SK-N-SH (cell line): ENCODE results near the gene HLA-DPB1. TPM values are rescaled to one million over a fixed set of nuclear protein-coding genes. Genes with fewer than 3 reads are reported as not detected.

Source experiments
- CTCF ChIA-PET: fragments of 300-600, 350-600 bp; formaldehyde crosslinking; extraction: SDS; loops from one replicate; lab custom pipeline; 2021; lab: Yijun Ruan, JAX
- POLR2A ChIA-PET: fragments of 350-600 bp; sonication (Branson Sonifier 250); formaldehyde crosslinking; extraction: SDS; loops from one replicate; lab custom pipeline; 2020; ENCODE audit warnings: antibody characterized with exemption, inconsistent platforms; lab: Yijun Ruan, JAX
- DNase-seq: peaks from one replicate; pipeline ENCODE4 v3.0.0; 2012
- H2AFZ ChIP-seq: fragments of 200-600 bp; sonication (generic); 2 replicates; pipeline ENCODE4 v1.8.1; 2016; ENCODE audit warnings: antibody characterized with exemption, mild to moderate bottlenecking, low read depth
- H3F3A ChIP-seq: fragments of 200-600 bp; sonication (generic); replicated peaks from 2 replicates; pipeline ENCODE3; 2016; ENCODE audit warnings: antibody characterized with exemption, mild to moderate bottlenecking; ENCODE audit not compliant: insufficient read depth
- H3K27ac ChIP-seq, 2 experiments: fragments of 200-500 bp in 1 of 2; fragments of 200-600 bp in 1 of 2; sonication (Bioruptor generic) in 1 of 2; sonication (generic), shearing (Covaris generic) in 1 of 2; 2 replicates each; pipeline versions ENCODE4 v1.5.1 to v1.6.1; 2014 to 2016; ENCODE audit warnings: low read depth in 2 of 2, inconsistent platforms in 1 of 2, low read length in 1 of 2, mild to moderate bottlenecking in 1 of 2, mixed read lengths in 1 of 2
- H3K27me3 ChIP-seq: fragments of 200-600 bp; sonication (generic), shearing (Covaris generic); 2 replicates; pipeline ENCODE4 v1.6.1; 2016; ENCODE audit warnings: mixed run types; ENCODE audit not compliant: insufficient read depth
- H3K36me3 ChIP-seq, 2 experiments: fragments of 200-500 bp in 1 of 2; fragments of 200-600 bp in 1 of 2; sonication (Bioruptor generic) in 1 of 2; sonication (generic) in 1 of 2; replicated peaks in 1 of 2; 2 replicates each; pipeline versions ENCODE3 to v1.5.1; 2014 to 2016; ENCODE audit warnings: low read length in 1 of 2, mild to moderate bottlenecking in 1 of 2; ENCODE audit not compliant: insufficient read depth in 2 of 2, control insufficient read depth in 1 of 2
- H3K4me1 ChIP-seq, 2 experiments: fragments of 200-500 bp in 1 of 2; fragments of 200-600 bp in 1 of 2; sonication (Bioruptor generic) in 1 of 2; sonication (generic), shearing (Covaris generic) in 1 of 2; 2 replicates each; pipeline versions ENCODE4 v1.5.1 to v1.6.1; 2014 to 2016; ENCODE audit warnings: low read depth in 1 of 2, low read length in 1 of 2, mixed run types in 1 of 2; ENCODE audit not compliant: insufficient read depth in 2 of 2, control insufficient read depth in 1 of 2
- H3K4me2 ChIP-seq: fragments of 200-600 bp; sonication (generic), shearing (Covaris generic); 2 replicates; pipeline ENCODE4 v1.6.1; 2017; ENCODE audit warnings: mixed run types
- H3K4me3 ChIP-seq, 2 experiments: fragments of 200-500 bp in 1 of 2; fragments of 200-600 bp in 1 of 2; sonication (Bioruptor generic) in 1 of 2; sonication (generic), shearing (Covaris generic) in 1 of 2; 2 replicates each; pipeline versions ENCODE4 v1.5.1 to v1.8.1; 2014 to 2016; ENCODE audit warnings: low read depth in 2 of 2, inconsistent platforms in 1 of 2, low read length in 1 of 2, mild to moderate bottlenecking in 1 of 2, mixed read lengths in 1 of 2, moderate library complexity in 1 of 2
- H3K79me2 ChIP-seq: fragments of 200-600 bp; sonication (generic); 2 replicates; pipeline ENCODE4 v1.8.1; 2017; ENCODE audit warnings: mild to moderate bottlenecking; ENCODE audit not compliant: insufficient read depth
- H3K9ac ChIP-seq: fragments of 200-600 bp; sonication (generic); 2 replicates; pipeline ENCODE4 v1.6.1; 2017; ENCODE audit warnings: mixed run types
- H3K9me2 ChIP-seq: fragments of 200-600 bp; sonication (generic); 2 replicates; pipeline ENCODE4 v1.6.1; 2017; ENCODE audit warnings: mixed run types
- H3K9me3 ChIP-seq: fragments of 200-600 bp; sonication (generic); 2 replicates; pipeline ENCODE4 v1.6.1; 2017; ENCODE audit warnings: mixed run types, mild to moderate bottlenecking, moderate library complexity
- H4K20me1 ChIP-seq: fragments of 200-600 bp; sonication (generic); 2 replicates; pipeline ENCODE4 v1.6.1; 2017; ENCODE audit warnings: mild to moderate bottlenecking, mixed run types; ENCODE audit not compliant: insufficient read depth
- ELF1 ChIP-seq: IDR thresholded peaks from 2 replicates; pipeline ENCODE4 v1.4.0; 2012
- EP300 ChIP-seq, 2 experiments: IDR thresholded peaks; 2 replicates each; pipeline versions ENCODE4 v1.4.0 to v1.6.1; 2012; ENCODE audit warnings: borderline replicate concordance in 1 of 2, low read depth in 1 of 2, low read length in 1 of 2
- FOXJ3 ChIP-seq: sonication (generic); formaldehyde crosslinking; IDR thresholded peaks from 2 replicates; pipeline ENCODE4 v1.5.1; 2020; ENCODE audit warnings: mild to moderate bottlenecking, missing genetic modification reagents
- FOXM1 ChIP-seq: IDR thresholded peaks from 2 replicates; pipeline ENCODE4 v1.4.0; 2012; ENCODE audit warnings: low read depth, mild to moderate bottlenecking
- GABPA ChIP-seq: IDR thresholded peaks from 2 replicates; pipeline ENCODE4 v1.4.0; 2012; ENCODE audit warnings: low read depth, mild to moderate bottlenecking
- JUND ChIP-seq: IDR thresholded peaks from 2 replicates; pipeline ENCODE4 v1.4.0; 2012
- MAX ChIP-seq: IDR thresholded peaks from 2 replicates; pipeline ENCODE4 v1.4.0; 2012; ENCODE audit warnings: low read depth
- MEF2A ChIP-seq: IDR thresholded peaks from 2 replicates; pipeline ENCODE4 v1.4.0; 2012; ENCODE audit warnings: low read depth, borderline replicate concordance
- MXI1 ChIP-seq: IDR thresholded peaks from 2 replicates; pipeline ENCODE4 v1.6.1; 2012; ENCODE audit warnings: mild to moderate bottlenecking, low read depth, low read length, improper control_type of control experiment
- NRF1 ChIP-seq: IDR thresholded peaks from 2 replicates; pipeline ENCODE4 v1.6.1; 2012; ENCODE audit warnings: low read depth, mild to moderate bottlenecking, low read length
- PBX3 ChIP-seq: IDR thresholded peaks from 2 replicates; pipeline ENCODE4; 2012
- POLR2AphosphoS5 ChIP-seq: IDR thresholded peaks from 2 replicates; pipeline ENCODE4 v1.6.1; 2012; ENCODE audit warnings: low read depth, low read length
- RAD21 ChIP-seq: IDR thresholded peaks from 2 replicates; pipeline ENCODE4 v1.6.1; 2012; ENCODE audit warnings: mild to moderate bottlenecking, low read length
- RCOR1 ChIP-seq: fragments of 150-350 bp; IDR thresholded peaks from 2 replicates; pipeline ENCODE4 v1.6.1; 2017; ENCODE audit warnings: antibody characterized with exemption, low read length
- REST ChIP-seq: IDR thresholded peaks from 2 replicates; pipeline ENCODE4 v1.6.1; 2012; ENCODE audit warnings: mild to moderate bottlenecking, low read depth, low read length, moderate library complexity
- SIN3A ChIP-seq: IDR thresholded peaks from 2 replicates; pipeline ENCODE4 v1.6.1; 2012; ENCODE audit warnings: low read depth, mild to moderate bottlenecking, low read length, moderate library complexity, borderline replicate concordance
- SMC3 ChIP-seq: IDR thresholded peaks from 2 replicates; pipeline ENCODE4 v1.6.1; 2012; ENCODE audit warnings: low read depth, low read length, improper control_type of control experiment
- TCF12 ChIP-seq: IDR thresholded peaks from 2 replicates; pipeline ENCODE4 v1.4.0; 2012
- TEAD4 ChIP-seq: IDR thresholded peaks from 2 replicates; pipeline ENCODE4 v1.4.0; 2012; ENCODE audit warnings: mild to moderate bottlenecking, borderline replicate concordance; ENCODE audit not compliant: insufficient read depth
- USF2 ChIP-seq: fragments of 150-350 bp; IDR thresholded peaks from 2 replicates; pipeline ENCODE4 v1.6.1; 2017; ENCODE audit warnings: antibody characterized with exemption, low read length, low read depth, borderline replicate concordance
- ZBTB33 ChIP-seq: IDR thresholded peaks from 2 replicates; pipeline ENCODE4 v1.4.0; 2012; ENCODE audit warnings: low read depth, borderline replicate concordance
- WGBS: methylation state at CpG from one replicate; pipeline ENCODE4 v1.1.6; 2017; ENCODE audit warnings: low lambda C conversion rate; 5-methylcytosine and 5-hydroxymethylcytosine counted together
- polyA plus RNA-seq, 3 experiments: library from polyadenylated mRNA; depleted of rRNA; stranded (reverse); fragments of >200 nt; gene quantifications; 2 replicates each; pipeline ENCODE4 v1.2.3, GENCODE V29; 2012

Gene HLA-DPB1
- polyA plus RNA-seq, 1 of the 3 experiments (the other 2 are of a cell fraction) = 2.0 TPM

GRCh38 chr6:33069021-33069738 is 6.6 kb upstream of the HLA-DPB1 start (continued):
- TF ChIP-seq PBX3 (no peak), GABPA (no peak), POLR2AphosphoS5 (no peak), NRF1 (no peak), RCOR1 (no peak)

- 7% methylated on average over 2 of the region's 2 CpGs for WGBS
- Histone ChIP-seq H4K20me1 (no peaks in the 10 kb centered on the region), H3K9me2 (no peaks in the 10 kb centered on the region), H3K4me2 (no peak overlapping the region), H3K27ac (no peak overlapping the region), H3K27me3 (peaks cover 14% of the 10 kb centered on the region), H3K36me3 (no peaks in the 10 kb centered on the region), H3F3A (no peaks in the 10 kb centered on the region), H2AFZ (no peak overlapping the region), H3K9me3 (no peaks in the 10 kb centered on the region), H3K4me3 (no peak overlapping the region), H3K9ac (no peak overlapping the region), H3K4me1 (peaks cover 0 to 3% of the 10 kb centered on the region in 2 experiments; a peak in 1 of 4 replicates), H3K79me2 (no peaks in the 10 kb centered on the region)
- DNase-seq = no peak
- CTCF ChIA-PET = no interaction called here
- POLR2A ChIA-PET = no interaction called here
- TF ChIP-seq TEAD4 (no peak), MAX (no peak), MXI1 (no peak), FOXM1 (no peak), GABPA (no peak), ELF1 (no peak), JUND (no peak), ZBTB33 (no peak), FOXJ3 (CRISPR knock-in tag) (no peak), SIN3A (no peak), REST (no peak), RAD21 (no peak), USF2 (no peak), SMC3 (no peak), MEF2A (no peak), TCF12 (no peak), EP300 (IDR thresholded peaks at IDR 0.05; ENCODE audit: borderline replicate concordance in 1 of 2, low read depth in 1 of 2, low read length in 1 of 2) (no peak)
Measured at GRCh38 chr6:33070909-33071308, 4.9 kb upstream of the HLA-DPB1 start.
